ENCODE results near the gene USP25.

DNA sequence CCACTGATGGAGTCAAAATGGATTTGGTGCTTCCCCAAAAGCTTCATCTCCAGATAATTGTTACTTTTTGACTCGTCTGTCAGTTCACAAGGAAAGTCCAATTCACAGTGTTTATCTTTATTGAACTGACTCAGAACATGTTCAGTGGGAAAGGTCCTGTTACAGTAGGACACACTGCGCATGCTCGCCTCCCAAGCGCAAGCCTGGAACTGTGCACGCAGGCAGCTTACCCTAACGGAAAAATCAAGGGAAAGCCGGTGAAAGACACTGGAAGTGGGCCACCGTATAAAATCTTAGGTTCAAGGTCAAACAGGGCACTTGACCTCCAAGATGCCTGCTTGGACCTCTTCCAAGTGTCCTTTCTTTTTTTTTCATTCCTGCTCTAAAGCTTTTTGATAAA, 174.6 kb downstream of the USP25 start:
- TF ChIP-seq CTCF (optimal IDR thresholded peaks at IDR 0.05 in 1 of 3, IDR thresholded peaks at IDR 0.05 in 1 of 3, conservative IDR thresholded peaks at IDR 0.05 in 1 of 3; ENCODE audit: extremely low read depth in 1 of 3, insufficient read depth in 2 of 3, low read length in 3 of 3) = no peak
- no peak for TF ChIP-seq EZH2 (IDR thresholded peaks at IDR 0.05; ENCODE audit: low read length)
